Sciatic nerve (tissue), 2 donors: ENCODE data around the gene ZDHHC14. TPM values are rescaled to one million over a fixed set of nuclear protein-coding genes. Genes with fewer than 3 reads are reported as not detected.
A peak's percentile ranks its signal among the peaks of the same experiment; 100 is the strongest.

Source experiments
- ATAC-seq: fragments of 200-7000 bp; cut with Tn5 transposase; one replicate; pipeline ENCODE4 v1.9.1; 2020; ENCODE audit warnings: mild to moderate bottlenecking, moderate library complexity
- DNase-seq: peaks from one replicate; pipeline ENCODE4 v3.0.0-alpha.2; 2020; ENCODE audit warnings: low spot score
- intact Hi-C: fragments of 100-400 bp; cut with DNase I; formaldehyde crosslinking; loops from one replicate; pipeline ENCODE4 v1.14.2; 2022
- total RNA-seq: library from RNA; stranded (reverse); fragmentation: NEBNext Ultra II Directional; extraction: Animal tissue kit (Norgen Biotek cat#: 25700); gene quantifications from one replicate; pipeline ENCODE4 v1.2.1, GENCODE V29; 2021
- donor health status: DM: no; HTN: no; CAD: no.
- donor health status: DM: no; HTN: no; CAD: no.

ZDHHC14 gene
- total RNA-seq, 1 donor from 2014 or later = 19.1 TPM

DNA sequence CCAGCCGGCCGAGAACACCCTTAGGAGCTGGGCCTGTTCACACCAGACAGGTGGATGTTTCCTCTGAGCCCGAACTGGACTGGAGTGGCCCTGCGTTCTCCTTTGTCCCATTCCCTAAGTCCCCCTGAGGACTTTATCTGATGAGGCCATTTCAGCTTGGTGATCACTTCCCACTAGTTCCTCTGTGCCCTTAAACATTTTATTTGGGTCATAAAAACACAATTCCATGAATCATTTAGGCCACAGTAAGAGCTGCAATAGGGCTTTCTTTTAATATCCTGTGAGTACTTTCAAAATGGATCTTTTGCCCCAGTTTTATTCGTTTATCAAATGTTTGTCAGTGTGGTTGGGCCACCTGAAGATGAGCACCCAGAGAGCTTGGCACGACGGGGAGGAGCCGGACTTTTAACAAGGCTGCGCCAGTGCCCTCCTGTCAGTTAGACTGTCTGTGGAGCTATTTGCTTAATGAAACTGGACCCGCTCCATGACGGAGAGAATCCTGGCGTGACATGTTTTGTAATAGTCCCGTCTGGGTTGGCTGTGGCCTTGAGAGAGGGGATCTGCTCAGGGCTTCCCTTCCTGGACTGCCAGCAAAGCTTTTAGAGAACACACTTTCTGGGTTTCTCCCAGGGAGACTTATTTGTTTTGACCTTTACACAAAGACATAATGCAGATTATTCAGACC, 53.5 kb downstream of the ZDHHC14 start:
- DNase-seq (no peak), ATAC-seq (peak; percentile 68)
- intact Hi-C loops = no loop called here

DNA sequence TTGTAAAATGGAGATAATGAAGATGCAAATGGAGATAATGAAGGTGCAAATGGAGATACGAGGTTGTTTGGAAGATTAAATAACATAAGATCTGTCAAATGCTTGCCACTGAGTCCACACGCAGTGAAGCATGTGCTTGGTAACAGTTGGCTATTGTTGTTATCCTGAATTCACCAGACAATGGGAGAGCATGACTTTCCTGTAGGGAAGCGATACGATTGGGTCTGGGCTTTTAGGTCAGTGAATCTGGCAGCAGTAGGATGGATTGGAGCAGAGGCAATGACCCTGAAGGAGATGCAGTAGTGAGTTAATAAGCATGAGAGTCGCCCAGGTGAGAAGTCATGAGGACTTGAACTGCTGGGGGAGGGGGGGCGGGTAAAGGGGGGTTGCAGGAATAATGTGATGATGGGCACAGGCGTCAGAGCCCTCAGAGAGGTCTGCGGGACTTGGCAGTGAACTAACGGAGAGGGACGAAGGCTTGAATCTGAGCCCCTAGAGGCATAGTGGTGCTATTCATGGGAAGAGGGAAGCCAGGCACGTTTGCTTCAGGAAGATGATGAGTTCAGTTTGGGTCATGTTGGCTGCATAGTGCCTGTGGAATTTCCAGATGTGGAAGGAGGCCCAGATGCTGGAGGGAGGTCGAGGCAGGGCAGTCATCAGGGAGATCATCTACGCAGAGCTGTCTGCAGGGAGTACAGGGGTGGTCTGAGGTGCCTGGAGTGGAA, 55.4 kb downstream of the ZDHHC14 start:
- ATAC-seq (peak; percentile 55), DNase-seq (no peak)
- intact Hi-C loops = no loop called here

DNA sequence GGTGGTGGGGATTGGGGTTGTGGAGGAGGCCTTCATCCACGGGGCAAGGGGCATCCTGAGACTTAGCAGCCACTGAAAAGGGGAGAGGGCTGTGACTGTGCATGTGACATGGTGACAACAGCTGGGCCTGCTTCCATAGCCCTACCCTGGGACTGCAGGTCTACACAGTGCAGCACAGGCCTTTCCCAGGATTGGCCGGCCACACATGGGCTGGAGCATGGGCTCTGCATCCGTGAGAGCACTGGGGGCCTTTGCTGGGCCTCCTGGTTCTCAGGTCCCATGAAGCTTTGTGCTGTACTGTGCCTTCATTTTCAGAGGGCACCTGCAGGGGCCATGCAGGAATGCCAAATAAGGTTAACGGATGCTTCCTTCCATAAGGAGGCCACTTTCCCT, 56.0 kb downstream of the ZDHHC14 start:
- DNase-seq = no peak
- intact Hi-C loops = no loop called here
- ATAC-seq = peak; percentile 21

DNA sequence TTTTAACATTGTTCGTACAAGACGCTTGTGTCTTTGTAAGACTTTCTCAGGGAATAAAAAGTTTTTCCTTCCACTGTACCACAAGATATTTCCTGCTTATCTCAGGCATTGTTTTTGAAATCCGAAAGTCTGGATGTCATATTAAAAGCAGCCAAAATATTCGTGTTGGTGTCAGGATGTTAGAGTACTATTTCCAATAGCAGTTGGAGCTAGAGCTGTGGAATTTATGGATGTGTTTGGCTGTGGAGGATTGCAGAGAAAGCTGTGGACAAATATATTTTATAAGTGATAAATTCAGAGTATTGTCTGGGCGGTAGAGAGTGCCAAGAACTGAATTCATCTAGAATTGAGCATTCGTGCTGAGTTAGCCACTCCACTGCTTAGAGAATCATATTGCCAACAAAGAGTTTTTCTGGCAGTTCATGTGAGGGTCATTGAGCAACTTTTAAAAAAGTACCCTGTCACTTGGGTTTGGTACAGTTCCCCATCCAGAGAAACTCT, 57.7 kb downstream of the ZDHHC14 start:
- DNase-seq (no peak), ATAC-seq (peak; percentile 74)
- intact Hi-C loops = no loop called here

DNA sequence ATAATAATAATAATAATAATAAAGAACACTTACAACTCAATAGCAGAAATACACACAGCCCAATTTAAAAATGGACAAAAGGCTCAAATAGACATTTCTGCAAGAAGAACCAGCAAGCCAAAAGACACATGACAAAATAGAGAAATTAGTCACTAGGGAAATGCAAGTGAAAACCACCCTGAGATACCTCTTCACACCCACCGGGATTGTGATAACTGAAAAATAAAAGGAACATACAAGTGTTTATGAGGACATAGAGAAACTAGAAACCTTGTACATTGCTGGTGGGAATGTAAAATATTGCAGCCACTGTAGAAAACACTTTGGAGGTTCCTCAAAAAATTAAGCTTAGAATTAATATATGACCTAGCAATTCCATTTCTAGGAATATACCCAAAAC, 59.2 kb downstream of the ZDHHC14 start:
- ATAC-seq (no peak), DNase-seq (no peak)
- intact Hi-C loops = no loop called here

DNA sequence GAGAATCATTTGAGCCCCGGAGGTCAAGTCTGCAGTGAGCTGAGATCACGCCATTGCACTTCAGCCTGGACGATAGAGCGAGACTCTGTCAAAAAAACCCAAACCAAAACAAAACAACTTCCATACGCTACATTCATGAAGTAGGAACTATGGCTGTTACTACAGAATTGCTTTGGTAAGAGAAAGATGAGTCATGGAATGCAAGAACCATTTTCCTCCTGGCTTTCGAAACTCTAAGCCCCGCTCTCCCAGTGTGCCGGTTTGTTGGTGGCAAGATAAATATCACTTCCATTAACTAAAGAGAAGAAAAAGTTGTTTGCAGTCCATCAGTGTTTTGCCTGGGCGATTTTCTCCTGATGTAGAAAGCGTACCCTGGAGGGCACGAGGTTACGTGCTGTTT, 61.3 kb downstream of the ZDHHC14 start:
- ATAC-seq = no peak
- intact Hi-C loops = no loop called here

DNA sequence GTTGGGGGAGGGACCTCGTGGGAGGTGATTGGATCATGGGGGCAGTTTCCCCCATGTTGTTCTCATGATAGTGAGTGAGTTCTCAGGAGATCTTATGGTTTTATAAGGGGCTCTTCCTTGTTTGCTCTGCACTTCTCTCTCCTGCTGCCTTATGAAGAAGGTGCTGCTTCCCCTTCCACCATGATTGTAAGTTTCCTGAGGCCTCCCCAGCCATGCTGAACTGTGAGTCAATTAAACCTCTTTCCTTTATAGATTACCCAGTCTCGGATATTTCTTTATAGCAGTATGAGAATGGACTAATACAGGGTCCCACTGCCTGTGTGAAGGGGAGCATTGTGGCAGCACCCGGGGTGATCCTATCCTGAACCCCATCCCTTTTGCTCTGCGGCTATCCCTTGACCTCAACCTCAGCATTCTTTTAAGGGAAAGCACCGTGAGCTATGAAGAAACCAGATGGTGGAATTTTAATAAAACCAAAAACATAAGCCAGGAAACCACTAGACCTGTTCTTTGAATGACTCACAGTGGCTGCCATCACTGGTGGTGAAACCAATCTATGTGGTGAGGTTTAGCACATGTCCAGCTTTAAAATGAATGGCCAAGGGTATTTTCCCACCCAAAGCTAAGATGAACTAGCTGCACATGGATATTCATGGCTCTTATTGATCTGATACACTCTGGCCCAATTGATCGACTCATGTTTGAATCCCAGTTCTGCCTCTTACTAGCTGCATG, 62.2 kb downstream of the ZDHHC14 start:
- intact Hi-C loops = no loop called here
- ATAC-seq (no peak), DNase-seq (no peak)

More for the DNA sequence above, 61.3 kb downstream of the ZDHHC14 start:
- no peak for DNase-seq

DNA sequence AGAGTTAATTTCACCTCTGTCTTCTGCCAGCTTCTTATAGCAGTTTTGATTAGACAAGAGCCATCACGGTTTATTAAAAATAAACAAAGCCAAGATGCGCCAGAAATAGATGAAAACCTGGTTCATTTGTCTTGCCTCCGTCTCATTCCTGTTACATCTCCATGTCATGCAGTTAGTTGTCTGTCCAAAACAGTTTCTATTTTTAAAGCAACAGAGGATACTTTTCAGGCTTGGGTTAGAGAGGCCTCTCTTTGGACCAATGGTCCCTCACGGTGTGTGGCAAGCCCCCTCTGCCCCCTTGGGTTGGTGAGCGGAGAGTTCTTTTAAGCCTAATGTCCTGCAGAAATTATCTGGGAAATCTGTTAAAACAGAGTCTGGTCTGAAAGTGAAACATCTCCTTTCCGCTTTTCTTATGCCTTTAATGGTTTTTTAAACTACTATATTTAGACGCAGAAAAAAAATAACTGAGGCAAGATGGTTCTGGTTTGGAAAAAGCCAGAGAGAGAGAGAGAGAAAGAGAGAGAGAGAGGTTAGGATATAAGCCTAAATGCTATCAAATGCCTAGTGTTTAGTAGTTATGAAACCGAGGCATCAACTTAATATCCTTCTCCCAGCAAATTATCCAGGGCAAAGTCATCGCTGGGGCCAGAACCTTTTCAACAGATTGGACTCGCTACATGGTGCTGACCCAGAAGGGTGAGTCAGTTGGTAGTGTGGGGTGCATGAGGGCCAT, 64.5 kb downstream of the ZDHHC14 start:
- no peak for ATAC-seq
- no peak for DNase-seq
- intact Hi-C loops = no loop called here

DNA sequence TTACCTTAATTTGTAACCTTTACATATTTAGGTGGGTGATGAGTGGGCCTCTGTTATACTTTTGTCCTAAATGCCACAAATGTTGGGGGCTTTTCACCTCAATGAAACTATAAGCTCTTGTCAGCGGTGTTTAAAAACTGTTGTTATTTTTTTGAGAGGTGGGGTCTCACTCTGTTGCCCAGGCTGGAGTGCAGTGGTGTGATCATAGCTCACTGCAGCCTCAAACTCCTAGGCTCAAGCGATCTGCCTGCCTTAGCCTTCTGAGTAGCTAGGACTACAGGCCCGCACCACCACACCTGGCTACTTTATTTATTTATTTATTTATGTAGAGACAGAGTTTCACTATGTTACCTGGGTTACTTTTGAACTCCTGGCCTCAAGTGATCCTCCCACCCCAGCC, 66.7 kb downstream of the ZDHHC14 start:
- intact Hi-C loops = no loop called here
- ATAC-seq (no peak), DNase-seq (no peak)

DNA sequence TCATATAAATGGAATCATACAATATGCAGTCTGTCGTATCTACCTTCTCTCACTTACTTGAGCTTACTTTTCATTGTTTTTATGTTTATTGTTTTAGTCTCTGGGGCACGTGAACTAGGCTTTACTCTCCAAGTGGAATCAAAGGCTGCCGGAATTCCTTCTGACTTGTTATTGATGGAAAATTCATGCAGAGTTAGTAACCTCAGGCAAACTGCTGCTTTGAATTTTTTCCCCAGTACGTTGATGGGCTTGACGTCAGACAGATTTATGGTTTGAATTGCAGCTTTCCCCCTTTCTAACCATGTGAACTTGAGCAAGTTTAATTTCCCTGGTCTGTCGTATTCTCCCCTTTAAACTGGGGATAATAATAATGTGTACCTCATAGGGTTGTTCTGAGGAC, 68.6 kb downstream of the ZDHHC14 start:
- no peak for ATAC-seq
- intact Hi-C loops = no loop called here
- DNase-seq = no peak

DNA sequence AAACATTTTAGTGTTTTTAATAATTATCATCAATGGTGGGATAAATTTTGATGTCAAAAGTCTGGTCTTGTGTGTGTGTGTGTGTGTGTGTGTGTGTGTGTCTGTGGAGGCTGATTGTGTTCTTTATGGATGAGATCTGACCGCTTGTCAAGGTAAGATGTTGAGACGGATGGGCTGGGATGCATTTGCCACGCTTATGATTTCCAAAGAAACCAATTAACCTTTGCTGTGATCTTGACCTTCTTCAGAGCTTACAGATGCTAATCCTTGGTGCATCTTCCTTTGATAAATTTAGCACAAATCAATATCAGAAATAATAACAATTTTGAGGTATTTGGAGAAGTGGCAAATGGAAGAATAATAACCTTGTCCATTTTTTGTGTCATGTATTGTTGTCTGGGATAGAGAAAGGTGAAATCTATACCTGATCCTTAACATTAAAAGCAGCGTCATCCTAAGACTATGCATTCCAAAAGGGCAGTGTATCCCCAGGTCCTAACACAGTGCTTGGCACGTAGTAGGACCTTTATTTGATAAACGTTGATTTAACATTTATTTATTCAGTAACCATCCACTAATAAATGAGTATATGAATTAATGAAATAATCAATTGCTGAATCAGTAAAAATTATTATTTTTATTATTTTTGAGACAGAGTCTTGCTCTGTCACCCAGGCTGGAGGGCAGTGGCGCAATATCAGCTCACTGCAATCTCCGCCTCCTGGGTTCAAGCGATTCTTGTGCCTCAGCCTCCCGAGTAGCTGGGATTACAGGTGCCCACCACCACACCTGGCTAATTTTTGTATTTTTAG, 70.1 kb downstream of the ZDHHC14 start:
- no peak for ATAC-seq

DNA sequence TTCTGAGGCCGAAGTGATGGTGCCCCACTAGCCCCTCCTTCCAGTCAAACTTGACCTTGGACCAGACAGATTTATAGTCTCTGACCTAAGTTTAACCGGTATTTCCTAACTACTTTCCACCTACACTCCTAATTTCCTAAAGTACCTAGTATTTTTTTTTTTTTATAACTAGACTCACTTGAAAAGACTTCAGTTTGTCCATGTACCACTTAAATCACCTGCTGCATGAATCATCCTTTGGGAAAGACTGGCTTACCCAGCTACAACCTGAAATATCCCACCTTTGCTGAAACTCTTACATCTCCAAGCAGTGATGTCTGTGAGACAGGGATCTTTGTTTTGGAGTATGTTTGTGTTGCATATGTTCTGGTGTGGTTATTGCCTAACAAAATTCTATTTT, 71.1 kb downstream of the ZDHHC14 start:
- ATAC-seq (no peak), DNase-seq (no peak)
- intact Hi-C loops = no loop called here

More for the DNA sequence above, 70.1 kb downstream of the ZDHHC14 start:
- DNase-seq = no peak
- intact Hi-C loops = no loop called here

DNA sequence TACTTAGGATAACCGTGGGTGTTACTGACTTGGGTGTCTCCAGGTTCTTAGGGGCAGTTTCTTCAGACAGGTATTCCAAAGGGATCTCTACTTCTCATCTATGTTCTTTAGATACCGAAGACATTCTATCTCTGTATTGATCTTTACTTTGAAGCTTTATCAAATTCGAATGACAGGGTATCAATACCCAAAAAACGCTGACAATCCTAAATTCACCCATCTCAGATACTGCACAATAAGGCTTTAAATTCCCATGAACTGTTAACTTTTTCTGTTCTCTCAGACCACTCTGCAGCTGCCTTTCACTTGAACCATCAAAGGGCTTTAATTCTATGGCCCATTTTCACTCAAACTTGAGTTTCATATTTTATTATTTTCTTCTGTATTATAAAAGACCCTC, 72.1 kb downstream of the ZDHHC14 start:
- intact Hi-C loops = no loop called here
- ATAC-seq = no peak
- DNase-seq = no peak

DNA sequence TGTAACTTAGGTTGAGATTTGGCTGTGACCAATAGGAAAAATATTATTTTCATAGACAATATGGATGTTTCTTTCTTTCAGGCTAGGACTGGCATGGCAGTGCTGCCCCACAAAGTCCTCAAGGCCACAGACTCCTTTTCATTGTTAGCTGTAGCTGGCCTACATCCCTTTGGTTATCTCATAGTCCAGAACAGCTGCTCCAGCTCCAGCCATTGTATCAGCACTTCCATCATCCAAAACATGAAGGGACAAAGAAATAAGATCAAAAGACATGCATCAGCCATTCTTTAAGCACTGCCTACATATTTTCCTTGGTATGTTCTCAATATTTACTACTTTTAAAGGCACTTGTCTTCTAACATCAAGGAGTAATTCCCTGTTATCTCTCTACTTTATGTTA, 73.0 kb downstream of the ZDHHC14 start:
- DNase-seq = no peak
- intact Hi-C loops = no loop called here
- ATAC-seq = no peak

DNA sequence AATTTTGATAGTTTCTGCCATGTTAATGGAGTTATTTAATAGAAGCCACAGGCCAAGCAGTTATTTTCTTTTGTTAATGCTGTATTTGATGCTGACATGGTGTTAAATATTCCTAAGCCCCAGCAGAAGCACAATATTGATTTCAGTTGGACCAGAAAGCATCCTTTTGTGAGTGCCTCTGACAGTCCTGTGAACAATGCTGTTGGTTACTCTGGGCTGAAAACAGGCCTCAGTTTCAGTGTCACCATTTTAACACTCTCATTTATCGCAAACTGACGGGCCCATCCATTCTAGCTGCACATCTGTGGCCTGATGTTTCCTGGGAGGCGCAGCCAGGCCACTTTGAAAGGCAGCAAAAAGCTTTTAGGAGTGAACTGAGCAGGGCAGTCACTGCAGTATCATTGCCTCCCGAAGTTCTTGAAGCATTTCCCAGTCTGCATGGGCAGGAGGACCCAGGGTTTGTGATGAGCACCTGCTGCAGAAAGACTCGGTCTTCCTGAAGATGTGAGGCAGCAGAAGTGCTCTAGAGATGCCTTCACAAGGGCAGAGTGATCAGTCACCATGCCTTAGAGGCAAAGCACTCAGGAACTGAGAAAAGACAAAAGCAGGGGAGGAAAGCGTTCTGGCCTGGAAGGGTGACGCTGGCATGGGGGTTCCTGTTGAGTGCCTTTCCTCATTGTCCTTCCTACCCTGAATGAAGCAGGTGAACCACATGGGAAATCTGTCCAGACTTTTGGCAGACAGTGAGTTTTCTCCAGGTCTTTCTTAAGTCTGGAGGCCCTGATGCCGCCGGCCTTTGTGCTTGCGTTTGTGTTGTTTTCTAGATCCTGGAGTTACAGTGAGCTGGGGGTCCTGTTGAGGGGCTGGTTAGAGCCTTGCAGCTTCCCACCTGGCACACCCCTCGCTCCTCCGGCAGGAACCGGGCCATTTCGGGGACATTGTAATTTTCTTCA, 74.0 kb downstream of the ZDHHC14 start:
- no peak for DNase-seq
- intact Hi-C loops = no loop called here
- ATAC-seq = peak; percentile 17

DNA sequence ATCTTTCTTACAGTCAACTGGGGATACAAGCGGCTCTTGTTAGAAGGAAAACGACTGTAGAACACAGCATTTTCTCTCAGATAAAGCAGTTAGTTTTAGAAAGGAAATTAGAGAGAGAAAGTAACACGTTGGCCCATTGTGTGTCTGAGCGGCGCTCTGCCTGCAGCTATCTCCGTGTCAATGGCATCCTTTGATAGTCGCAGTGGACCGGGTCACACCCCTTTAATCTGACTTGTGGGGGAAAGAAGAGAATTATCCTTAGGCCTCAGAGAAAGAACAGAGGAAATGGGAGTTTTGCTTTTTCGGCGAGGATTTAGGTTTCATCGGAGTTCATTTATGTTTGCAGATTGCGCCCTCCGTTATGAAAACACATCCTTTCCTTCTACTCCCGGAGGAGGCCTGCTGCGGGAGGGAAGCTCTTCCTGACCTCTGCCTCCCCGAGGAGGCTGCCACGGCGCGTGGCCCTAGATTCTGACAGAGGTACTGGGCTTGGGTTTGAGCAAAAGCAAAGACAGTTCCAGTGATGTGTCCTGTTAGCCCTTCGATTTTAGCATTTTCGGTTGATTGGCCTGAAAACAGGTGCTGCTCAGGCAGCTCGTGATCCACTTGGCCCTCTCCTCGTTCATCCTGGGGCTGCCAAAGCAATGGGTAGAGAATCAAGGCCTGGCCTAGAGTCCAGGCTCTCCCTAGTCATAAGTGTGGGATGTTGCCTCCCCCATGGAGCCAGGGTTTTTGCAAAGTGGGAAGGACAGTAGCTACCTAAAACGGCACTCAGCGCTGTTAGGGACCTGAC, 74.9 kb downstream of the ZDHHC14 start:
- peak; percentile 74 for ATAC-seq
- intact Hi-C loops = no loop called here
- DNase-seq = no peak

DNA sequence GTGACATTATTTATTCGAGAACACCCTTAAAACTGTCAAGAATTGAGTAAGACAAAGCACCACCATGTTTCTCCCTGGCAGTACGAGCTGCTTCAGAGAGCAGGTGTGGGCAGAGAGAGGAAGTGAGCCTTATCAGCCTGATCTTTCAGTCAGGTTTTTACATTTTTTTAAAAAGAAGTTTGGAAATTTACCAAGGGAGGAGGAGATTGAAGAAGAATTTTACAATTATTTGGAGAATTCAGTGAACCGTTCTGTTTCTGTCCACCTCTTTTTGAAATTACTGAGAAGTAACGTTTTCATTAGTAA, 75.5 kb downstream of the ZDHHC14 start:
- ATAC-seq (no peak), DNase-seq (no peak)
- intact Hi-C loops = no loop called here
